GM21723 (cell line): Measurements from ENCODE around the gene TRABD2A.
"Not testable (repeated sequence)": the region's sequence is repeated elsewhere in the genome, so short reads cannot be mapped to it uniquely, and the experiment has no call there.

Experiments used
- ATAC-seq: cut with Tn5 transposase; IDR thresholded peaks from one replicate; pipeline ENCODE4 v1.9.1; 2021; ENCODE audit warnings: mild to moderate bottlenecking, moderate library complexity; ENCODE audit not compliant: unreplicated experiment

TRABD2A gene

GRCh38 chr2:84882414-84882738 lies 1.5 kb upstream of the TRABD2A start:
- ATAC-seq: no peak

- ATAC-seq: peak; percentile 71
These were observed 913 bp upstream of the TRABD2A start for GRCh38 chr2:84881581-84882413.

- ATAC-seq: no peak
These were observed 564 bp downstream of the TRABD2A start for GRCh38 chr2:84880395-84880644.

- ATAC-seq: peak; percentile 60
These were observed 1.1 kb downstream of the TRABD2A start for GRCh38 chr2:84879584-84880394.

- no peak for ATAC-seq
These were observed 1.8 kb downstream of the TRABD2A start for GRCh38 chr2:84878896-84879583.

GRCh38 chr2:84878459-84878858 lies 2.4 kb downstream of the TRABD2A start:
- no peak for ATAC-seq

GRCh38 chr2:84876369-84876768 lies 4.5 kb downstream of the TRABD2A start:
- ATAC-seq: no peak

GRCh38 chr2:84875619-84876018 lies 5.3 kb downstream of the TRABD2A start:
- not testable (repeated sequence) for ATAC-seq

GRCh38 chr2:84875213-84875560 lies 5.7 kb downstream of the TRABD2A start:
- no peak for ATAC-seq

GRCh38 chr2:84874381-84875212 lies 6.3 kb downstream of the TRABD2A start:
- no peak for ATAC-seq

GRCh38 chr2:84873350-84873749 lies 7.5 kb downstream of the TRABD2A start:
- no peak for ATAC-seq

- ATAC-seq: not testable (repeated sequence)
These were observed 8.2 kb downstream of the TRABD2A start for GRCh38 chr2:84872691-84873090.

- no peak for ATAC-seq
These were observed 10.6 kb downstream of the TRABD2A start for GRCh38 chr2:84870306-84870705.

- ATAC-seq: not testable (repeated sequence)
These were observed 12.6 kb downstream of the TRABD2A start for GRCh38 chr2:84868327-84868726.

- ATAC-seq: no peak
These were observed 14.8 kb downstream of the TRABD2A start for GRCh38 chr2:84866122-84866521.

- ATAC-seq: peak; percentile 69
These were observed 15.6 kb downstream of the TRABD2A start for GRCh38 chr2:84865181-84865783.

- ATAC-seq: no peak
These were observed 18.9 kb downstream of the TRABD2A start for GRCh38 chr2:84862006-84862405.

GRCh38 chr2:84861539-84861938 lies 19.3 kb downstream of the TRABD2A start:
- ATAC-seq: no peak

- ATAC-seq: no peak
These were observed 21.9 kb downstream of the TRABD2A start for GRCh38 chr2:84858937-84859336.

GRCh38 chr2:84858123-84858522 lies 22.8 kb downstream of the TRABD2A start:
- ATAC-seq: no peak

GRCh38 chr2:84857566-84857965 lies 23.3 kb downstream of the TRABD2A start:
- ATAC-seq: no peak
